Adrenal gland (tissue), 12 donors: ENCODE data around the gene CALD1. TPM values are rescaled to one million over a fixed set of nuclear protein-coding genes. Genes with fewer than 3 reads are reported as not detected.

ENCODE experiments used
- DNase-seq, 7 donors: peaks; one replicate each; pipeline ENCODE4 v3.0.0-alpha.2; 2019 to 2020
- H3K27ac ChIP-seq, 5 donors: fragments of 200-600 bp; sonication (generic) in 4 of 5; 1 replicate in 3 of 5; 2 replicates in 2 of 5; pipeline versions ENCODE4 v1.5.1 to v1.8.0; 2016 to 2020; ENCODE audit warnings: mild to moderate bottlenecking in 1 of 5
- H3K27me3 ChIP-seq: fragments of 200-600 bp; 2 replicates; pipeline ENCODE4 v1.8.0; 2021
- H3K36me3 ChIP-seq, 2 donors: fragments of 200-600 bp; replicated peaks in 1 of 2; 1 replicate in 1 of 2; 2 replicates in 1 of 2; pipeline versions ENCODE4 v1.5.1 to v1.8.0; 2018 to 2022
- H3K4me1 ChIP-seq, 2 donors: fragments of 200-600 bp; replicated peaks in 1 of 2; 1 replicate in 1 of 2; 2 replicates in 1 of 2; pipeline versions ENCODE4 v1.5.1 to v1.8.0; 2018 to 2021
- H3K4me3 ChIP-seq, 4 donors: fragments of 200-600 bp; sonication (generic) in 3 of 4; one replicate each; pipeline ENCODE4 v1.5.1; 2016 to 2018
- H3K9me3 ChIP-seq, 3 donors: fragments of 200-600 bp; sonication (generic) in 1 of 3; replicated peaks in 1 of 3; 1 replicate in 2 of 3; 2 replicates in 1 of 3; pipeline versions ENCODE4 v1.5.1 to v1.8.0; 2016 to 2021
- POLR2A ChIP-seq, 2 donors: fragments of 450-650 bp; IDR thresholded peaks; one replicate each; pipeline ENCODE4 v1.6.1; 2017; ENCODE audit warnings: antibody characterized with exemption in 2 of 2, mild to moderate bottlenecking in 2 of 2, moderate library complexity in 1 of 2
- WGBS, 4 donors: extraction: QIAGEN DNeasy Blood & Tissue Kit in 2 of 4; methylation state at CpG; one replicate each; pipeline versions ENCODE4 v1.1.5 to v1.1.7; 2013 to 2017; 5-methylcytosine and 5-hydroxymethylcytosine counted together
- intact Hi-C, 2 donors: fragments of 100-400 bp; cut with DNase I; formaldehyde crosslinking; loops; one replicate each; pipeline versions ENCODE4 v1.14.1 to v1.15.0; 2022 to 2023
- polyA plus RNA-seq, 3 donors: library from polyadenylated mRNA; stranded (reverse); fragments of 200-250 nt in 2 of 3; fragments of 350-450 nt in 1 of 3; fragmentation: Illumina TruSeq in 1 of 3; extraction: RNeasy Lipid Tissue Mini Kit (QIAGEN cat#74804) in 1 of 3; gene quantifications; one replicate each; pipeline ENCODE4 v1.2.3, GENCODE V29; 2013 to 2014
- total RNA-seq, 9 donors: library from RNA; depleted of rRNA in 4 of 9; stranded (reverse); fragments of >200 nt in 4 of 9; fragments of 120-200 nt in 1 of 9; fragmentation: NEBNext Ultra II Directional in 1 of 9; extraction: Animal tissue kit (Norgen Biotek cat#: 25700) in 1 of 9; gene quantifications; one replicate each; pipeline versions ENCODE4 v1.1.0 to v1.2.4, GENCODE V29; 2013 to 2023
- TF ChIP-seq, protein P1 (sequence below), 6 experiments: fragments of 450-650 bp in 4 of 6; fragments of 200-600 bp in 2 of 6; sonication (generic) in 1 of 6; IDR thresholded peaks; 1 replicate in 5 of 6; 2 replicates in 1 of 6; pipeline versions ENCODE4 v1.5.1 to v1.8.0; 2016 to 2021; ENCODE audit warnings: antibody characterized with exemption in 6 of 6, mild to moderate bottlenecking in 2 of 6, moderate library complexity in 1 of 6
- donor health status: healthy with polysubstance abuse.
- donor health status: Bipolar disorder and iron deficiency.
- donor health status: DM: yes; HTN: yes; CAD: no.
- donor health status: DM: no; HTN: no; CAD: no.
- donor health status: DM: no; HTN: no; CAD: no.
- donor health status: DM: yes; HTN: yes; CAD: no.

Gene CALD1
- total and polyA plus RNA-seq, 12 donors = 67.5 to 258 (median 199) TPM

DNA sequence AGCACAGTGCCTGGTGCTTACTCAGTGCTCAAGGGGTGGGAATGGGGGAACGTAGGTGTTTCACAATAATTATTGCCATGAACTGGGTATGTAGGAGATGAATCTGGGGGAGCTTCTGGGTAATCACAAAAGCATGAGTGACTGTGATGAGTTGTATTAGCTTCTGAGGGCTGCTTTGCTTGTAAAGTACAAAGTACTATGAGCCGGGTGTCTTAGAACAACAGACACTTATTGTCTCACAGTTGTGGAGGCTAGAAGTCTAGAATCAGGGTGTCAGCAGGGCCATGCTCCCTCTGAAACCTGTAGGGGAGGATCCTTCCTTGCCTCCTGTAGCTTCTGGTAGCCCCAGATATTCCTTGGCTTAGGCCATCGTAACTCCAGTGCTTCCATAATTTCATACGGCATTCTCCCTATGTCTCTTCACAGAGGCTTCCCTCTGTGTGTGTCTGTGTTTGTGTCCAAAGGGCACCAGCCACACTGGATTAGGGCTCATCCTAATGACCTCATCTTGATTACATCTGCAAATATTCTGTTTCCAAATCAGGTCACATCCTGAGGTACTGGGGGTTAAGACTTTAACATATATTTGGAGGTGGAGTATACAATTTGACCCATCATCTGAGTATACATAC, 122.1 kb downstream of the CALD1 start:
- Histone ChIP-seq H3K27me3 (no peaks in the 10 kb centered on the region), H3K4me1 (peaks cover 0 to 18% of the 10 kb centered on the region in 2 donors), H3K36me3 (no peaks in the 10 kb centered on the region), H3K27ac (peak overlapping the region in 3 of 5 donors; percentile 11 to 39 (median 33)), H3K4me3 (no peak overlapping the region), H3K9me3 (peaks cover 0 to 5% (median 0%) of the 10 kb centered on the region in 3 donors)
- TF ChIP-seq POLR2A (IDR thresholded peaks at IDR 0.05) = no peak
- TF ChIP-seq, protein P1, sequence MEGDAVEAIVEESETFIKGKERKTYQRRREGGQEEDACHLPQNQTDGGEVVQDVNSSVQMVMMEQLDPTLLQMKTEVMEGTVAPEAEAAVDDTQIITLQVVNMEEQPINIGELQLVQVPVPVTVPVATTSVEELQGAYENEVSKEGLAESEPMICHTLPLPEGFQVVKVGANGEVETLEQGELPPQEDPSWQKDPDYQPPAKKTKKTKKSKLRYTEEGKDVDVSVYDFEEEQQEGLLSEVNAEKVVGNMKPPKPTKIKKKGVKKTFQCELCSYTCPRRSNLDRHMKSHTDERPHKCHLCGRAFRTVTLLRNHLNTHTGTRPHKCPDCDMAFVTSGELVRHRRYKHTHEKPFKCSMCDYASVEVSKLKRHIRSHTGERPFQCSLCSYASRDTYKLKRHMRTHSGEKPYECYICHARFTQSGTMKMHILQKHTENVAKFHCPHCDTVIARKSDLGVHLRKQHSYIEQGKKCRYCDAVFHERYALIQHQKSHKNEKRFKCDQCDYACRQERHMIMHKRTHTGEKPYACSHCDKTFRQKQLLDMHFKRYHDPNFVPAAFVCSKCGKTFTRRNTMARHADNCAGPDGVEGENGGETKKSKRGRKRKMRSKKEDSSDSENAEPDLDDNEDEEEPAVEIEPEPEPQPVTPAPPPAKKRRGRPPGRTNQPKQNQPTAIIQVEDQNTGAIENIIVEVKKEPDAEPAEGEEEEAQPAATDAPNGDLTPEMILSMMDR (IDR thresholded peaks at IDR 0.05) = no peak
- peak in 1 of 7 donors; percentile 32 for DNase-seq
- intact Hi-C loops = no loop called here
- 69 to 80% (median 77%) methylated on average over 4 of the region's 4 CpGs for WGBS, 4 donors

DNA sequence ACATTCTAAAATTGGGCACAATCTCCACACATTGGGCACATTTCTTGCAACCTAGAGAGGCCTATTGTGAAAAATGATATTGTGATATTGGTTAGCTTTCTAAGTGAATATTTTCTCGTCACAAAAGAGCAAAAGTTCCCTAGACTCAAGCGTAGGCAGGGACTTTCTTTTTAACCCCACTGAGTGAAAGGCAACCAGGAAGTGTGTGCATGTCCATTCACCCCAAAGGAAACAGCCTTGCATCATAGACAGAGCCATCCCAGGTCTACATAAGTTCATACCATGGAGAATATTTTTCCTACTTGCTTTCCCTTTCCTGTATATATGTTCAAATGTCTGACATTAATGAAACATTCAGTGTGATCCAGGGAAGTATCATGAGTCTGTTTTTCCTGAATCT, 122.6 kb downstream of the CALD1 start:
- Histone ChIP-seq H3K4me1 (peaks cover 0 to 18% of the 10 kb centered on the region in 2 donors), H3K36me3 (no peaks in the 10 kb centered on the region), H3K9me3 (no peaks in the 10 kb centered on the region), H3K27ac (peak overlapping the region in 2 of 5 donors; percentile 11 to 39), H3K4me3 (no peak overlapping the region), H3K27me3 (no peaks in the 10 kb centered on the region)
- intact Hi-C loops = no loop called here
- DNase-seq = no peak
- WGBS, 4 donors = 82 to 85% (median 84%) methylated on average over 2 of the region's 2 CpGs
- no peak for TF ChIP-seq POLR2A (IDR thresholded peaks at IDR 0.05)
- TF ChIP-seq, protein P1 (IDR thresholded peaks at IDR 0.05) = no peak

DNA sequence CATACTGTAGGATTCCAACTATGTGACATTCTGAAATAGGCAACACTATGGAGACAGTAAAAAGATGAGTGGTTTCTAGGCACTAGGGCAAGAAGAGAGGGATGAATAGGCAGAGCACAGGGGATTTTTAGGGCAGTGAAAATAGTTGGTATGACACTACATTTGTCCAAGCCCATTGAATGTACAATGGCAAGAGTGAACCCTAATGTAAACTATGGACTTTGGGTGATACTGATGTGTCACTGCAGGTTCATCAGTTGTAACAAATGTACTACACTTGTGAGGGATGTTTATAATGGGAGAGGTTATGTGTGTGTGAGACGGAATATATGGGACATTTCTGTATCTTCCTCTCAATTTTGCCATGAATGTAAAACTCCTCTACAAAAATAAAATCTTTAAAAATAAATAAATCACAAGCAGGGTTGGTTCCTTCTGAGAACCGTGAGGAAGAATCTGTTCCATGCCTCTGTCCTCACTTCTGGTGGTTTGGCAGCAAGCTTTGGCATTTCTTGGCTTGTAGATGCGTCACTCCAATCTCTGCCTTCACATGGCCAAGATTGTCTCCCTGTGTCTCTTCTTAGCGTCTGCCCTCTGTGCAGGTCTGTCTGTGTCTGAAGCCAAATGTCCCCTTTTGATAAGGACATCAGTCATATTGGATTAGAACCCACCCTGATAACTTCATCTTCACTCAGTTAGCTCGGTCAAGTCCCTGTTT, 123.8 kb downstream of the CALD1 start:
- Histone ChIP-seq H3K4me3 (no peak overlapping the region), H3K36me3 (no peaks in the 10 kb centered on the region), H3K27me3 (no peaks in the 10 kb centered on the region), H3K9me3 (no peaks in the 10 kb centered on the region), H3K4me1 (peaks cover 0 to 21% of the 10 kb centered on the region in 2 donors), H3K27ac (no peak overlapping the region)
- DNase-seq = no peak
- WGBS, 4 donors = 79 to 93% (median 90%) methylated on average over 5 of the region's 5 CpGs
- intact Hi-C loops = no loop called here
- no peak for TF ChIP-seq POLR2A (IDR thresholded peaks at IDR 0.05)

DNA sequence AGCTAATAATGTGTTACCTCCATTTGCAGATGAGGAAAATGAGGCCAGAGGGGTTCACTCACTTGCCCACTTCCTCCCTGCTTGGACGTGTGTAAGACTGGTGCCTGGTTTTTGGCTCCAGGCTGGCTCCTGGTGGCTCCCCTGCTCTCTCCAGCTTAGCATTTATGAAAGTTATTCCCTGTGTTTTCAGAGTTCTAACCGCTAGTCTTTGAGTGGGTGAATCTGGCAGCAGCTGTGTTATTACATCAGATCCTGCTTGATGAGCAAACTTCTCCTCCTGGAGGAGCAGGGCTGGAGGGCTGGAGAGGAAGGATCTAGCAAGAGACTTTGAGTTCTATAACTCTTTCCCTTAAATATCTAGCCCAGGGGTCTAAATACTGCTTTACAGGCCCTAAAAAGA, 125.9 kb downstream of the CALD1 start:
- no peak overlapping the region for H3K4me3 ChIP-seq
- peaks cover 0 to 16% of the 10 kb centered on the region in 2 donors for H3K4me1 ChIP-seq
- H3K27me3 ChIP-seq = no peaks in the 10 kb centered on the region
- intact Hi-C loops = no loop called here
- TF ChIP-seq, protein P1 (IDR thresholded peaks at IDR 0.05) = no peak
- TF ChIP-seq POLR2A (IDR thresholded peaks at IDR 0.05) = no peak
- 54 to 76% (median 61%) methylated on average over 2 of the region's 2 CpGs for WGBS, 4 donors
- H3K36me3 ChIP-seq = no peaks in the 10 kb centered on the region
- peak overlapping the region in 1 of 5 donors; percentile 15 for H3K27ac ChIP-seq
- DNase-seq = peak in 3 of 7 donors; percentile 32 to 45 (median 39)
- H3K9me3 ChIP-seq = no peaks in the 10 kb centered on the region
